Body of pancreas (tissue), 4 donors: ENCODE measurements around the gene CFAP90.

Experiments used
- POLR2A ChIP-seq, 3 donors: fragments of 450-650 bp; IDR thresholded peaks; one replicate each; pipeline ENCODE4 v1.6.1; 2016; ENCODE audit warnings: antibody characterized with exemption in 3 of 3, mild to moderate bottlenecking in 2 of 3
- TF ChIP-seq, protein P1 (sequence below), 7 experiments: fragments of 450-650 bp in 4 of 7; fragments of 200-600 bp in 3 of 7; sonication (generic) in 3 of 7; IDR thresholded peaks; one replicate each; pipeline ENCODE4 v1.5.1; 2016 to 2019; ENCODE audit warnings: antibody characterized with exemption in 7 of 7

DNA sequence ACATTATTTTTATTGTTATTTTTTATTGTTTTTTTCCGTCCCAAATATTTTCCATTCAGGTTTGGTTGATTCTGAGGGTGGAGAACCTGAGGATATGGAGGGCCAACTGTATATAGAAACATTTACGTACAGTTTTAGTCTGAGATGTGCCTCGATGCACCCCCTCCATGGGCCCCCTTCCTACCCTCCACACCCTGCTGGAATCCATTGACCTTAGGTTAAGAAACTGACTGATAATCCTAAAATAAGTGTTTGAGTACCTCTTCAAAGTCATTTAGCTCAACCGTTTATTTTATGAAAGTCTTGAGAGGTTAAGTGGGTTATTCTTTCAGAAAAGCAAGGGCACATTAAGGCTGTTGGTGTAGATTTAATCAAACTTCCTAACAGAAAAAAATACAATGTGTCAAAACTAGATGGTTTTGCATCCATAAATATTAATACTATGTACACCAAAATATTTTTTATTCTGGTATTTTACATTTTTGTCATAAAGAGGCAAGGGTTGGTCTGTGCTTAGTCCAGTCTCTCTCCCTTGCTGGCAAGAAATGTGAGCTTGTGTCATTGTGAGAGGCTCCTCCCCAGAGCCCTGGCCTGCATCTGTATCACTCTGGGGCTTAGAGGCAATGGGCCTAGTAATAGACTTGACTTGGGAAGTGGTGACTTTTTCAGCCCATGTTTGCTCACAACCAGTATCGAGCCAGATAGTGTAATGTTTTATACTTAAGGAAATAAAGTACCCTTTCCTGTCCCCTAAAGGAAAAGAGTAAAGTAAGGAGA lies 33.7 kb upstream of the CFAP90 start:
- TF ChIP-seq, protein P1, sequence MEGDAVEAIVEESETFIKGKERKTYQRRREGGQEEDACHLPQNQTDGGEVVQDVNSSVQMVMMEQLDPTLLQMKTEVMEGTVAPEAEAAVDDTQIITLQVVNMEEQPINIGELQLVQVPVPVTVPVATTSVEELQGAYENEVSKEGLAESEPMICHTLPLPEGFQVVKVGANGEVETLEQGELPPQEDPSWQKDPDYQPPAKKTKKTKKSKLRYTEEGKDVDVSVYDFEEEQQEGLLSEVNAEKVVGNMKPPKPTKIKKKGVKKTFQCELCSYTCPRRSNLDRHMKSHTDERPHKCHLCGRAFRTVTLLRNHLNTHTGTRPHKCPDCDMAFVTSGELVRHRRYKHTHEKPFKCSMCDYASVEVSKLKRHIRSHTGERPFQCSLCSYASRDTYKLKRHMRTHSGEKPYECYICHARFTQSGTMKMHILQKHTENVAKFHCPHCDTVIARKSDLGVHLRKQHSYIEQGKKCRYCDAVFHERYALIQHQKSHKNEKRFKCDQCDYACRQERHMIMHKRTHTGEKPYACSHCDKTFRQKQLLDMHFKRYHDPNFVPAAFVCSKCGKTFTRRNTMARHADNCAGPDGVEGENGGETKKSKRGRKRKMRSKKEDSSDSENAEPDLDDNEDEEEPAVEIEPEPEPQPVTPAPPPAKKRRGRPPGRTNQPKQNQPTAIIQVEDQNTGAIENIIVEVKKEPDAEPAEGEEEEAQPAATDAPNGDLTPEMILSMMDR (IDR thresholded peaks at IDR 0.05), result no peak
- TF ChIP-seq POLR2A (IDR thresholded peaks at IDR 0.05), result no peak
